PC-9 (cell line): ENCODE data around the gene ROS1. TPM values are rescaled to one million over a fixed set of nuclear protein-coding genes. Genes with fewer than 3 reads are reported as not detected.

Experiments used
- BruUV-seq: library from RNA; stranded (reverse); fragments of 400-500 nt; replicated peaks from 2 replicates; lab custom pipeline; 2021; lab: Mats Ljungman, UMichigan
- CTCF ChIA-PET: fragments of 300-600 bp; sonication (Branson Sonifier 250); formaldehyde crosslinking; loops from one replicate; lab custom pipeline; 2022; ENCODE audit warnings: antibody characterized with exemption; lab: Charles Lee
- POLR2A ChIA-PET: fragments of 300-600 bp; sonication (Branson Sonifier 250); formaldehyde crosslinking; loops from one replicate; lab custom pipeline; 2022; ENCODE audit warnings: antibody characterized with exemption; ENCODE audit not compliant: unreplicated experiment; lab: Charles Lee
- DNase-seq, 2 experiments: peaks; one replicate each; pipeline versions ENCODE4 v3.0.0 to v3.0.0-alpha.2; 2015 to 2022; ENCODE audit warnings: mixed read lengths in 1 of 2
- H2AFZ ChIP-seq: fragments of 200-600 bp; sonication (generic); 2 replicates; pipeline ENCODE4 v1.8.1; 2017; ENCODE audit warnings: antibody characterized with exemption
- H3F3A ChIP-seq: fragments of 200-600 bp; sonication (generic); 2 replicates; pipeline ENCODE4 v1.8.1; 2017; ENCODE audit warnings: antibody characterized with exemption, mild to moderate bottlenecking, low read depth; ENCODE audit not compliant: insufficient read depth
- H3K27ac ChIP-seq: fragments of 200-600 bp; sonication (generic); 2 replicates; pipeline ENCODE4 v1.6.1; 2016; ENCODE audit warnings: mixed run types
- H3K27me3 ChIP-seq: fragments of 200-600 bp; sonication (generic); 2 replicates; pipeline ENCODE4 v1.6.1; 2016; ENCODE audit warnings: low read depth, mixed run types; ENCODE audit not compliant: insufficient read depth
- H3K36me3 ChIP-seq: fragments of 200-600 bp; sonication (generic); 2 replicates; pipeline ENCODE4 v1.6.1; 2016; ENCODE audit warnings: low read depth, mixed run types
- H3K4me1 ChIP-seq: fragments of 200-600 bp; sonication (generic); replicated peaks from 2 replicates; pipeline ENCODE4 v1.6.1; 2016; ENCODE audit warnings: mixed run types; ENCODE audit not compliant: insufficient read depth
- H3K4me2 ChIP-seq: fragments of 200-600 bp; sonication (generic); 2 replicates; pipeline ENCODE4 v1.6.1; 2017; ENCODE audit warnings: mixed run types
- H3K4me3 ChIP-seq: fragments of 200-600 bp; sonication (generic); 2 replicates; pipeline ENCODE4 v1.6.1; 2016; ENCODE audit warnings: mixed run types
- H3K79me2 ChIP-seq: fragments of 200-600 bp; sonication (generic); 2 replicates; pipeline ENCODE4 v1.6.1; 2017; ENCODE audit warnings: low read depth, mixed run types
- H3K9me2 ChIP-seq: fragments of 200-600 bp; sonication (generic); 2 replicates; pipeline ENCODE4 v1.8.1; 2017; ENCODE audit warnings: mild to moderate bottlenecking; ENCODE audit not compliant: insufficient read depth
- H3K9me3 ChIP-seq: fragments of 200-600 bp; sonication (generic); 2 replicates; pipeline ENCODE4 v1.8.1; 2016; ENCODE audit warnings: low read depth; ENCODE audit not compliant: insufficient read depth
- H4K20me1 ChIP-seq: fragments of 200-600 bp; sonication (generic); 2 replicates; pipeline ENCODE4 v1.8.1; 2017; ENCODE audit not compliant: insufficient read depth
- EZH2 ChIP-seq: fragments of 200-600 bp; sonication (generic); IDR thresholded peaks from 2 replicates; pipeline ENCODE4 v1.8.0; 2017; ENCODE audit warnings: antibody characterized with exemption, low read depth
- intact Hi-C: fragments of 100-400 bp; cut with micrococcal nuclease; formaldehyde crosslinking; loops from one replicate; pipeline ENCODE4 v1.10.0; 2022; ENCODE audit not compliant: unreplicated experiment
- total RNA-seq: library from RNA; stranded (reverse); gene quantifications from 2 replicates; pipeline ENCODE4 v1.2.3, GENCODE V29; 2021
- TF ChIP-seq, protein P1 (sequence below): fragments of 200-600 bp; sonication (generic); conservative IDR thresholded peaks from 2 replicates; pipeline ENCODE4 v1.6.1; 2017; ENCODE audit warnings: mixed run types, antibody characterized with exemption, mild to moderate bottlenecking, moderate library complexity

The ROS1 gene
- total RNA-seq, 1 experiment from 2014 or later: not detected

GRCh38 chr6:117275205-117275604 lies 150.5 kb downstream of the ROS1 start:
- ChIA-PET CTCF (no interaction called here), POLR2A (no interaction called here)
- no peak for DNase-seq
- H3K36me3 ChIP-seq: no peaks in the 10 kb centered on the region
- no TSS peak for BruUV-seq
- H3K9me2 ChIP-seq: no peaks in the 10 kb centered on the region
- H4K20me1 ChIP-seq: no peaks in the 10 kb centered on the region
- H3K79me2 ChIP-seq: no peaks in the 10 kb centered on the region
- H3K4me2 ChIP-seq: no peak overlapping the region
- no peak for TF ChIP-seq EZH2
- TF ChIP-seq, protein P1, sequence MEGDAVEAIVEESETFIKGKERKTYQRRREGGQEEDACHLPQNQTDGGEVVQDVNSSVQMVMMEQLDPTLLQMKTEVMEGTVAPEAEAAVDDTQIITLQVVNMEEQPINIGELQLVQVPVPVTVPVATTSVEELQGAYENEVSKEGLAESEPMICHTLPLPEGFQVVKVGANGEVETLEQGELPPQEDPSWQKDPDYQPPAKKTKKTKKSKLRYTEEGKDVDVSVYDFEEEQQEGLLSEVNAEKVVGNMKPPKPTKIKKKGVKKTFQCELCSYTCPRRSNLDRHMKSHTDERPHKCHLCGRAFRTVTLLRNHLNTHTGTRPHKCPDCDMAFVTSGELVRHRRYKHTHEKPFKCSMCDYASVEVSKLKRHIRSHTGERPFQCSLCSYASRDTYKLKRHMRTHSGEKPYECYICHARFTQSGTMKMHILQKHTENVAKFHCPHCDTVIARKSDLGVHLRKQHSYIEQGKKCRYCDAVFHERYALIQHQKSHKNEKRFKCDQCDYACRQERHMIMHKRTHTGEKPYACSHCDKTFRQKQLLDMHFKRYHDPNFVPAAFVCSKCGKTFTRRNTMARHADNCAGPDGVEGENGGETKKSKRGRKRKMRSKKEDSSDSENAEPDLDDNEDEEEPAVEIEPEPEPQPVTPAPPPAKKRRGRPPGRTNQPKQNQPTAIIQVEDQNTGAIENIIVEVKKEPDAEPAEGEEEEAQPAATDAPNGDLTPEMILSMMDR: no peak
- no peaks in the 10 kb centered on the region for H3K27me3 ChIP-seq
- intact Hi-C loops: no loop called here
- no peak overlapping the region for H3K27ac ChIP-seq
- H2AFZ ChIP-seq: no peak overlapping the region
- H3K9me3 ChIP-seq: no peaks in the 10 kb centered on the region
- no peak overlapping the region for H3K4me3 ChIP-seq
- no peaks in the 10 kb centered on the region for H3F3A ChIP-seq
- H3K4me1 ChIP-seq: no peaks in the 10 kb centered on the region

DNA sequence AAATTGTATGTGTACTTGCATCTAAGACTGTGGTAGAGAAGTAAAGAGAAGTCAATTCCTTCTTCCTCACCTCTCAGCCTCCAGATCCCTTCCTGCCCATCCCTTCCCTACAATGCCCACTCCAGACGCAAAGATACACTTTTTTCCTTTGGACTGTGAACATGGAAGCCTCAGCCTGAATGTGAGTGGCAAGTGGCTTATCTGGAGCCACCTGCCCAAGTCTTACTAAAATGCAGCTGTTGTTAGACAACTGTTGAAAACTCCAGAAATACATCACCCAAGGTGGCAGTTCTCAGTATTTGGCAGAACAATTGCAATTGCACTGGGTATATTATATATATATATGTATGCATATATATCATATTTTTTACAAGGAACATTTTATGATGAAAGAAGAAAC lies 152.9 kb downstream of the ROS1 start:
- no peak for DNase-seq
- H3F3A ChIP-seq: no peaks in the 10 kb centered on the region
- TF ChIP-seq, protein P1: no peak
- TF ChIP-seq EZH2: no peak
- ChIA-PET POLR2A (no interaction called here), CTCF (no interaction called here)
- intact Hi-C loops: no loop called here
- no peaks in the 10 kb centered on the region for H4K20me1 ChIP-seq
- H3K4me2 ChIP-seq: no peak overlapping the region
- no peak overlapping the region for H3K27ac ChIP-seq
- no peaks in the 10 kb centered on the region for H3K79me2 ChIP-seq
- no peak overlapping the region for H2AFZ ChIP-seq
- no TSS peak for BruUV-seq
- no peak overlapping the region for H3K4me3 ChIP-seq
- no peaks in the 10 kb centered on the region for H3K4me1 ChIP-seq
- H3K36me3 ChIP-seq: no peaks in the 10 kb centered on the region
- H3K9me2 ChIP-seq: no peaks in the 10 kb centered on the region
- H3K27me3 ChIP-seq: peaks cover 5% of the 10 kb centered on the region; the same call in 1 of the 2 replicates
- no peaks in the 10 kb centered on the region for H3K9me3 ChIP-seq

- H2AFZ ChIP-seq: no peak overlapping the region
- CTCF ChIA-PET: no interaction called here
- DNase-seq: no peak
- BruUV-seq: no TSS peak
- H3K4me2 ChIP-seq: no peak overlapping the region
- no peaks in the 10 kb centered on the region for H3K4me1 ChIP-seq
- no peaks in the 10 kb centered on the region for H3K79me2 ChIP-seq
- no peaks in the 10 kb centered on the region for H3K9me2 ChIP-seq
- no peak overlapping the region for H3K27ac ChIP-seq
- H4K20me1 ChIP-seq: no peaks in the 10 kb centered on the region
- no peaks in the 10 kb centered on the region for H3K9me3 ChIP-seq
- POLR2A ChIA-PET: no interaction called here
- H3F3A ChIP-seq: no peaks in the 10 kb centered on the region
- no peak overlapping the region for H3K4me3 ChIP-seq
- intact Hi-C loops: no loop called here
- peaks cover 5% of the 10 kb centered on the region; the same call in 1 of the 2 replicates for H3K27me3 ChIP-seq
- H3K36me3 ChIP-seq: no peaks in the 10 kb centered on the region
- TF ChIP-seq, protein P1: no peak
- TF ChIP-seq EZH2: no peak
Observed at GRCh38 chr6:117272032-117272866, 153.5 kb downstream of the ROS1 start.
